Hepatocyte (in vitro differentiated cells): Measurements from ENCODE around the gene EME1. TPM values are rescaled to one million over a fixed set of nuclear protein-coding genes. Genes with fewer than 3 reads are reported as not detected.

Experiments
- DNase-seq: peaks from one replicate; pipeline ENCODE4 v3.0.0-alpha.2; 2016; ENCODE audit warnings: low spot score
- H2AFZ ChIP-seq: fragments of 200-600 bp; sonication (generic); 2 replicates; pipeline ENCODE4 v1.6.0; 2016; ENCODE audit warnings: antibody characterized with exemption, mild to moderate bottlenecking
- H3K27ac ChIP-seq: fragments of 200-600 bp; sonication (generic); 2 replicates; pipeline ENCODE4 v1.5.1; 2016; ENCODE audit warnings: mild to moderate bottlenecking
- H3K27me3 ChIP-seq: fragments of 200-600 bp; sonication (generic); 2 replicates; pipeline ENCODE4 v1.6.1; 2016
- H3K36me3 ChIP-seq: fragments of 200-600 bp; sonication (generic); replicated peaks from 2 replicates; pipeline ENCODE4 v1.5.1; 2016; ENCODE audit warnings: low read depth; ENCODE audit not compliant: insufficient read depth
- H3K4me1 ChIP-seq: fragments of 200-600 bp; sonication (generic); 2 replicates; pipeline ENCODE4 v1.5.1; 2016; ENCODE audit warnings: mild to moderate bottlenecking, moderate library complexity; ENCODE audit not compliant: insufficient read depth
- H3K4me2 ChIP-seq: fragments of 200-600 bp; sonication (generic); 2 replicates; pipeline ENCODE4 v1.6.0; 2016
- H3K4me3 ChIP-seq: fragments of 200-600 bp; sonication (generic); 2 replicates; pipeline ENCODE4 v1.5.1; 2016; ENCODE audit warnings: mild to moderate bottlenecking
- H3K79me2 ChIP-seq: fragments of 200-600 bp; sonication (generic); 2 replicates; pipeline ENCODE4 v1.6.0; 2017; ENCODE audit warnings: mild to moderate bottlenecking
- H3K9me2 ChIP-seq: fragments of 200-600 bp; sonication (generic); replicated peaks from 2 replicates; pipeline ENCODE4 v1.6.0; 2017; ENCODE audit warnings: mild to moderate bottlenecking; ENCODE audit not compliant: insufficient read depth
- H3K9me3 ChIP-seq: fragments of 200-600 bp; sonication (generic); 2 replicates; pipeline ENCODE4 v1.5.1; 2016; ENCODE audit warnings: low read depth, mild to moderate bottlenecking
- H4K20me1 ChIP-seq: fragments of 200-600 bp; sonication (generic); 2 replicates; pipeline ENCODE4 v1.6.0; 2016; ENCODE audit warnings: mild to moderate bottlenecking; ENCODE audit not compliant: insufficient read depth, poor library complexity, severe bottlenecking
- CTCF ChIP-seq: fragments of 200-600 bp; sonication (generic); IDR thresholded peaks from 2 replicates; pipeline ENCODE4 v1.5.1; 2016; ENCODE audit warnings: antibody characterized with exemption, mild to moderate bottlenecking; ENCODE audit not compliant: poor library complexity
- EZH2 ChIP-seq: fragments of 200-600 bp; sonication (generic); IDR thresholded peaks from 2 replicates; pipeline ENCODE4 v1.6.1; 2016; ENCODE audit warnings: antibody characterized with exemption, mild to moderate bottlenecking, borderline replicate concordance
- EZH2phosphoT487 ChIP-seq: fragments of 200-600 bp; sonication (generic); IDR thresholded peaks from one replicate; pipeline ENCODE4 v1.6.1; 2018; ENCODE audit warnings: antibody characterized with exemption, mild to moderate bottlenecking, low read depth, moderate library complexity; ENCODE audit not compliant: unreplicated experiment, severe bottlenecking
- WGBS: methylation state at CpG from one replicate; pipeline ENCODE4 v1.1.6; 2016; ENCODE audit warnings: low lambda C conversion rate; ENCODE audit errors: missing lambda C conversion rate; 5-methylcytosine and 5-hydroxymethylcytosine counted together
- polyA plus RNA-seq: library from polyadenylated mRNA; unstranded; fragments of >200 nt; fragmentation: Nextera tagmentation; extraction: Ambion mirVana; gene quantifications from 2 replicates; pipeline ENCODE4 v1.2.1, GENCODE V29; 2016
- total RNA-seq: library from RNA; depleted of rRNA; stranded (reverse); fragments of >200 nt; gene quantifications from 2 replicates; pipeline ENCODE4 v1.2.3, GENCODE V29; 2014

The EME1 gene
- total and polyA plus RNA-seq, 2 experiments from 2014 or later: 2.1 to 5.1 TPM

- Histone ChIP-seq H3K79me2 (peaks cover 11% of the 10 kb centered on the region), H3K4me1 (peaks cover 32% of the 10 kb centered on the region), H3K9me3 (no peaks in the 10 kb centered on the region), H3K36me3 (no peaks in the 10 kb centered on the region), H3K4me3 (no peak overlapping the region), H2AFZ (no peak overlapping the region), H3K27ac (peak overlapping the region; percentile 60), H3K4me2 (no peak overlapping the region), H3K9me2 (no peaks in the 10 kb centered on the region), H4K20me1 (no peaks in the 10 kb centered on the region), H3K27me3 (no peaks in the 10 kb centered on the region)
- peak; percentile 45 for DNase-seq
- 61% methylated on average over 6 of the region's 6 CpGs for WGBS
- TF ChIP-seq CTCF (no peak), EZH2phosphoT487 (no peak), EZH2 (no peak)
Observed at GRCh38 chr17:50423553-50424159, 50.6 kb downstream of the EME1 start.

- DNase-seq: no peak
- Histone ChIP-seq H3K27ac (peak overlapping the region; percentile 60), H3K36me3 (no peaks in the 10 kb centered on the region), H3K9me3 (no peaks in the 10 kb centered on the region), H3K79me2 (peaks cover 12% of the 10 kb centered on the region), H4K20me1 (no peaks in the 10 kb centered on the region), H3K4me1 (peaks cover 36% of the 10 kb centered on the region), H3K4me2 (no peak overlapping the region), H3K4me3 (no peak overlapping the region), H3K9me2 (no peaks in the 10 kb centered on the region), H2AFZ (no peak overlapping the region), H3K27me3 (no peaks in the 10 kb centered on the region)
- WGBS: 85% methylated on average over 9 of the region's 9 CpGs
- TF ChIP-seq EZH2 (no peak), CTCF (no peak), EZH2phosphoT487 (no peak)
Observed at GRCh38 chr17:50424246-50424995, 51.4 kb downstream of the EME1 start.

- 88% methylated on average over 8 of the region's 8 CpGs for WGBS
- no peaks in the 10 kb centered on the region for H4K20me1 ChIP-seq
- TF ChIP-seq EZH2phosphoT487 (no peak), CTCF (no peak), EZH2 (no peak)
- H3K27ac ChIP-seq: peak overlapping the region; percentile 85
- peaks cover 19% of the 10 kb centered on the region for H3K79me2 ChIP-seq
- H3K27me3 ChIP-seq: no peaks in the 10 kb centered on the region
- H3K9me3 ChIP-seq: no peaks in the 10 kb centered on the region
- no peaks in the 10 kb centered on the region for H3K9me2 ChIP-seq
- peaks cover 43% of the 10 kb centered on the region for H3K4me1 ChIP-seq
- no peaks in the 10 kb centered on the region for H3K36me3 ChIP-seq
- H3K4me3 ChIP-seq: no peak overlapping the region
- DNase-seq: no peak
- H3K4me2 ChIP-seq: peak overlapping the region; percentile 92
- H2AFZ ChIP-seq: peak overlapping the region; percentile 68
Observed at GRCh38 chr17:50424996-50425681, 52.1 kb downstream of the EME1 start.
